ENCODE measurements around the gene UBTD2.

- TF ChIP-seq JUN (CRISPR knock-in tag; IDR thresholded peaks at IDR 0.05) (no peak), CREM (CRISPR knock-in tag; IDR thresholded peaks at IDR 0.05) (no peak), NR2C2 (CRISPR knock-in tag; IDR thresholded peaks at IDR 0.05) (no peak), SMAD3 (CRISPR knock-in tag; IDR thresholded peaks at IDR 0.05; ENCODE audit: borderline replicate concordance) (no peak)
These were observed 118.8 kb downstream of the UBTD2 start for GRCh38 chr5:172164769-172165212.

All from WTC11 (cell line).